Lung microvascular endothelial cell (primary cell): Measurements from ENCODE around the gene MS4A18. TPM values are rescaled to one million over a fixed set of nuclear protein-coding genes. Genes with fewer than 3 reads are reported as not detected.

Experiments used
- DNase-seq, 2 donors: peaks; one replicate each; pipeline versions ENCODE4 v3.0.0 to v3.0.0-alpha.2; 2010; ENCODE audit warnings: low read depth in 2 of 2
- total RNA-seq: library from RNA; depleted of rRNA; stranded (reverse); fragments of >200 nt; gene quantifications from 2 replicates; pipeline ENCODE4 v1.2.1, GENCODE V29; 2014

The MS4A18 gene
- total RNA-seq, 1 donor from 2014 or later: not detected

- DNase-seq: peak in 1 of 2 donors; percentile 86
These were observed 61.4 kb downstream of the MS4A18 start for GRCh38 chr11:60785806-60786361.

- peak; percentile 29 to 99 for DNase-seq
These were observed 62.5 kb downstream of the MS4A18 start for GRCh38 chr11:60786811-60787567.

- DNase-seq: peak; percentile 87 to 92
These were observed 64.0 kb downstream of the MS4A18 start for GRCh38 chr11:60788401-60789125.

- DNase-seq: no peak
These were observed 66.2 kb downstream of the MS4A18 start for GRCh38 chr11:60790726-60791125.

- DNase-seq: no peak
These were observed 66.8 kb downstream of the MS4A18 start for GRCh38 chr11:60791153-60791933.

- DNase-seq: no peak
These were observed 68.0 kb downstream of the MS4A18 start for GRCh38 chr11:60792521-60792920.

Other genes with a start within 250 kb of the MS4A18 start
- not detected in 2 replicates for gene MS4A12, start 231.9 kb upstream of the MS4A18 start, total RNA-seq
- gene MS4A13, start 209.3 kb upstream of the MS4A18 start, total RNA-seq: not detected in 2 replicates
- not detected in 2 replicates for gene MS4A8, start 25.1 kb upstream of the MS4A18 start, total RNA-seq
- gene MS4A15, start 32.1 kb downstream of the MS4A18 start, total RNA-seq: not detected in 2 replicates
- not detected in 2 replicates for gene MS4A10, start 60.6 kb downstream of the MS4A18 start, total RNA-seq
- 10.1 and 11.6 TPM in 2 replicates for gene CCDC86, start 117.4 kb downstream of the MS4A18 start, total RNA-seq
- under 0.01 TPM in 1 of 2 replicates, not detected in the other for gene PTGDR2, start 131.2 kb downstream of the MS4A18 start, total RNA-seq
- gene ZP1, start 142.8 kb downstream of the MS4A18 start, total RNA-seq: not detected in 2 replicates
- gene PRPF19, start 181.9 kb downstream of the MS4A18 start, total RNA-seq: 44.6 and 47.1 TPM in 2 replicates
- gene TMEM109, start 189.4 kb downstream of the MS4A18 start, total RNA-seq: 68.6 and 70.2 TPM in 2 replicates
- 49.7 and 56.2 TPM in 2 replicates for gene TMEM132A, start 199.7 kb downstream of the MS4A18 start, total RNA-seq
- 4.6 and 6.0 TPM in 2 replicates for gene SLC15A3, start 227.5 kb downstream of the MS4A18 start, total RNA-seq
- gene CD6, start 247.0 kb downstream of the MS4A18 start, total RNA-seq: not detected in 2 replicates